Measurements from ENCODE around the gene CEP112. TPM values are rescaled to one million over a fixed set of nuclear protein-coding genes. Genes with fewer than 3 reads are reported as not detected.

CEP112 gene
- total and polyA plus RNA-seq, 9 of the 15 experiments (the other 6 are each of a cell fraction or from before 2014, with no cell fraction given) = 0.84 TPM; not detected in 8

- Histone ChIP-seq H3K79me2 (ENCODE audit: control insufficient read depth, insufficient read depth, low read length) (no peaks in the 10 kb centered on the region), H3K36me3 (ENCODE audit: control insufficient read depth, insufficient read depth, low read length) (no peaks in the 10 kb centered on the region), H3K9me1 (ENCODE audit: control insufficient read depth, insufficient read depth, low read length) (no peaks in the 10 kb centered on the region), H3K4me3 (no peak overlapping the region), H3K9me3 (replicated peaks; ENCODE audit: control insufficient read depth, insufficient read depth, low read depth, low read length) (no peaks in the 10 kb centered on the region), H2AFZ (ENCODE audit: low read depth, low read length) (no peak overlapping the region), H3K27me3 (ENCODE audit: control insufficient read depth in 2 of 2, insufficient read depth in 2 of 2, low read length in 2 of 2) (peaks cover 10 to 11% of the 10 kb centered on the region in 2 experiments; a peak in 4 of 5 replicates), H3K4me2 (ENCODE audit: insufficient read depth, low read length) (no peak overlapping the region), H3K9ac (ENCODE audit: insufficient read depth in 1 of 2, low read depth in 2 of 2, low read length in 2 of 2) (no peak overlapping the region), H3K4me1 (replicated peaks in 1 of 2; ENCODE audit: control insufficient read depth in 2 of 2, insufficient read depth in 2 of 2, low read length in 2 of 2) (no peaks in the 10 kb centered on the region), H4K20me1 (replicated peaks; ENCODE audit: control insufficient read depth, insufficient read depth, low read length) (no peaks in the 10 kb centered on the region), H3K27ac (ENCODE audit: extremely low read depth, low read depth, low read length) (no peak overlapping the region)
- ChIA-PET POLR2A (interaction anchor here (1.2 kb wide), 1 partner anchor 9 kb away, joined by 4 read pairs; no protein-coding TSS in a partner anchor), CTCF (ENCODE audit: low intra/inter-chr PET ratio) (no interaction called here)
- BruUV-seq (replicated peaks) = no TSS peak
- FAIRE-seq (no peak), ATAC-seq (no peak), DNase-seq (ENCODE audit: extremely low read depth in 1 of 4, low spot score in 3 of 4) (no peak)
- 0% methylated on average over 11 of the region's 11 CpGs for WGBS (ENCODE audit: insufficient coverage, low coverage, missing lambda C conversion rate)
- intact Hi-C loops (cut with micrococcal nuclease) (no loop called here), in situ Hi-C loops (cut with MboI) (no loop called here)
- TF ChIP-seq ZNF146 (CRISPR knock-in tag; IDR thresholded peaks at IDR 0.05; ENCODE audit: unreplicated experiment) = no peak
- TF ChIP-seq GTF3C2 (IDR thresholded peaks at IDR 0.05; ENCODE audit: borderline replicate concordance, extremely low read depth, insufficient read length) = no peak
- TF ChIP-seq RBFOX2 (IDR thresholded peaks at IDR 0.05; ENCODE audit: low read depth, low read length) = no peak
- TF ChIP-seq TOE1 (IDR thresholded peaks at IDR 0.05; ENCODE audit: borderline replicate concordance) = no peak
- TF ChIP-seq TOE1 (CRISPR knock-in tag; IDR thresholded peaks at IDR 0.05; ENCODE audit: borderline replicate concordance, low read depth) = no peak
- TF ChIP-seq TEAD4 (IDR thresholded peaks at IDR 0.05; ENCODE audit: low read length) = no peak
- TF ChIP-seq TEAD4 (CRISPR knock-in tag; IDR thresholded peaks at IDR 0.05; ENCODE audit: borderline replicate concordance) = no peak
- no peak for TF ChIP-seq HDAC8 (tag; IDR thresholded peaks at IDR 0.05)
- TF ChIP-seq MAX (CRISPR knock-in tag; IDR thresholded peaks at IDR 0.05) = no peak
- no peak for TF ChIP-seq MTF1 (CRISPR knock-in tag; IDR thresholded peaks at IDR 0.05; ENCODE audit: borderline replicate concordance)
- TF ChIP-seq RUNX1 (IDR thresholded peaks at IDR 0.05; ENCODE audit: low read depth) = no peak
- no peak for TF ChIP-seq IRF9 (tag; IDR thresholded peaks at IDR 0.05)
Measured at GRCh38 chr17:66221755-66222530, 30.0 kb upstream of the CEP112 start.
